MCF 10A (cell line): Measurements from ENCODE around the gene DNASE2. TPM values are rescaled to one million over a fixed set of nuclear protein-coding genes. Genes with fewer than 3 reads are reported as not detected.

ENCODE experiments used
- microRNA-seq: library from miRNA; unstranded; fragments of <30 nt; microRNA quantifications from one replicate; pipeline ENCODE4 v1.2.0, GENCODE V29; 2022
- total RNA-seq: library from RNA; stranded (reverse); gene quantifications from 2 replicates; pipeline ENCODE4 v1.2.3, GENCODE V29; 2022

DNASE2 gene
- total RNA-seq, 1 experiment from 2014 or later, result 26.7 TPM

Small RNA genes within 50 kb of the gene (microRNA-seq; reads per million reads assigned to microRNA genes)
- gene MIR5695 (not detected), gene MIR6794 (not detected)

Other genes with a start within 250 kb of the DNASE2 start
- 53.8 and 67.0 TPM in 2 replicates for gene MAN2B1, start 214.7 kb downstream of the DNASE2 start, total RNA-seq
- gene WDR83, start 214.6 kb downstream of the DNASE2 start, total RNA-seq, result 9.3 and 11.7 TPM in 2 replicates
- 74.2 and 85.8 TPM in 2 replicates for gene DHPS, start 199.6 kb downstream of the DNASE2 start, total RNA-seq
- gene GNG14, start 193.5 kb downstream of the DNASE2 start, total RNA-seq, result not detected in 2 replicates
- gene FBXW9, start 184.8 kb downstream of the DNASE2 start, total RNA-seq, result 10.8 and 13.8 TPM in 2 replicates
- 74.7 and 89.5 TPM in 2 replicates for gene TNPO2, start 157.5 kb downstream of the DNASE2 start, total RNA-seq
- 139 and 146 TPM in 2 replicates for gene TRIR, start 146.8 kb downstream of the DNASE2 start, total RNA-seq
- gene GET3, start 144.0 kb downstream of the DNASE2 start, total RNA-seq, result 62.9 and 67.1 TPM in 2 replicates
- 0.70 and 0.83 TPM in 2 replicates for gene BEST2, start 129.7 kb downstream of the DNASE2 start, total RNA-seq
- gene HOOK2, start 105.9 kb downstream of the DNASE2 start, total RNA-seq, result 31.6 and 32.8 TPM in 2 replicates
- 86.4 and 125 TPM in 2 replicates for gene JUNB, start 90.0 kb downstream of the DNASE2 start, total RNA-seq
- 224 and 295 TPM in 2 replicates for gene PRDX2, start 79.6 kb downstream of the DNASE2 start, total RNA-seq
- 6.9 and 14.5 TPM in 2 replicates for gene THSD8, start 79.4 kb downstream of the DNASE2 start, total RNA-seq
- gene RNASEH2A, start 74.9 kb downstream of the DNASE2 start, total RNA-seq, result 11.2 and 16.7 TPM in 2 replicates
- not detected in 2 replicates for gene RTBDN, start 46.9 kb downstream of the DNASE2 start, total RNA-seq
- gene MAST1, start 42.9 kb downstream of the DNASE2 start, total RNA-seq, result 1.0 and 1.6 TPM in 2 replicates
- not detected in 2 replicates for gene KLF1, start 5.8 kb upstream of the DNASE2 start, total RNA-seq
- 22.9 and 38.0 TPM in 2 replicates for gene GCDH, start 9.7 kb upstream of the DNASE2 start, total RNA-seq
- 0.83 and 0.91 TPM in 2 replicates for gene SYCE2, start 37.8 kb upstream of the DNASE2 start, total RNA-seq
- gene FARSA, start 52.3 kb upstream of the DNASE2 start, total RNA-seq, result 78.6 and 107 TPM in 2 replicates
- gene CALR, start 57.2 kb upstream of the DNASE2 start, total RNA-seq, result 792 and 1,042 TPM in 2 replicates
- 197 and 219 TPM in 2 replicates for gene RAD23A, start 64.4 kb upstream of the DNASE2 start, total RNA-seq
- 44.4 and 47.5 TPM in 2 replicates for gene GADD45GIP1, start 75.8 kb upstream of the DNASE2 start, total RNA-seq
- gene DAND5, start 88.1 kb upstream of the DNASE2 start, total RNA-seq, result not detected in 2 replicates
- gene NFIX, start 114.0 kb upstream of the DNASE2 start, total RNA-seq, result 26.9 and 27.2 TPM in 2 replicates
- gene LYL1, start 221.4 kb upstream of the DNASE2 start, total RNA-seq, result not detected in 2 replicates
- gene TRMT1, start 235.3 kb upstream of the DNASE2 start, total RNA-seq, result 47.5 and 63.2 TPM in 2 replicates
- 55.9 and 67.3 TPM in 2 replicates for gene NACC1, start 236.8 kb upstream of the DNASE2 start, total RNA-seq